HG02588 (cell line): ENCODE data around the gene RHOT1.
"Not testable (repeated sequence)": the region's sequence is repeated elsewhere in the genome, so short reads cannot be mapped to it uniquely, and the experiment has no call there.

ENCODE experiments used
- ATAC-seq: cut with Tn5 transposase; IDR thresholded peaks from one replicate; pipeline ENCODE4 v1.9.1; 2021; ENCODE audit warnings: mild to moderate bottlenecking, moderate library complexity; ENCODE audit not compliant: unreplicated experiment

The RHOT1 gene

DNA sequence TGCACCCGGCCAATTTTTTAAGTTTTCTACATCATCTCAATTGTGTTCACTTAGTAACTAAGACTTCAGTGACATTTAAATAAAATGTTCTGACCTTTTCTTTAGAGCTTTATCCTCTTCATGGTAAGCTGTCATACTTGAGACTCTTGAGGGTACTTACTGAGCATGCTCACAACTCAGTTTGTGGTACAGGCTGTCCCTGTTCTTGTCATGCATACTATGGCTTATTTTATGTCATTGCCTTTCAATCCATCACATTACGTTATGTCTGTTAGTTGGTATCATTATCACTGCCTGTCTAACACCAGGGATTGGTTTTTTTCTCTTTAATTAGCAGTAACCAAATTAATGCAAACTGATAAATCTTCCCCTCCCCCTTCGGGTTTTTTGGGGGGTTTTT, 81.4 kb downstream of the RHOT1 start:
- ATAC-seq = no peak

DNA sequence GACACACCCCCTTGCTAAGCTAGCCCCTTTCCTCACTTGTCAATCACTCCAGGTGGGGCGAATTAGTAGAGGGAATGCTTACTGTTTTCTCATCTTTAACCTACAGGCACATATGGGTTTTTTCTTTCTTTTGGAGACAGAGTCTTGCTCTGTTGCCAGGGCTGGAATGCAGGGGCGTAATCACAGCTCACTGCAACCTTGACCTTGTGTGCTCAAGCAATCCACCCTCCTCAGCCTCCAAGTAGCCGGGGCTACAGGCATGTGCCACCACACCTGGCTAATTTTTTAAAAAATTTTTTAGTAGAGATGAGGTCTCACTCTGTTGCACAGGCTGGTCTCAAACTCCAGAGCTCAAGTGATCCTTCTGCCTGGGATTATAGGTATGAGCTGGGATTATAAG, 84.6 kb downstream of the RHOT1 start:
- no peak for ATAC-seq

DNA sequence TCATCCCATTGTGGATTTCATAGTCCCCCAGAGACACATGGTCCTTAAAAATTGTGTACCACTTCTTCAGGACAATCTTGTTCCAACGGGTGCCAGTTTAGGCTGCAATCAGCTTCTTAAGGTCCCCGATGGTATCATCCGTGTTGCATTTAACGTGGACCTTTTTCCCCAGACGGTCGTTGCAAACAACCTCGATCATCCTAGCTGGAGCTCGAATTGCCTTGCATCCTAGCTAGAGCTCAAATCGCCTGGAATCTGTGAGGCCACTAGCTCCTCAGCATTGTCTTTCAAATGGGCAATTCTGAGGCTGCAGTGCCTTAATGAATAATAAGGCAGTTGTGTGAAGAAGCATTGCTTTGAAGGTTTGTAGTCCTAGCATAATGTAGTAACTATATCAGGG, 85.6 kb downstream of the RHOT1 start:
- no peak for ATAC-seq

DNA sequence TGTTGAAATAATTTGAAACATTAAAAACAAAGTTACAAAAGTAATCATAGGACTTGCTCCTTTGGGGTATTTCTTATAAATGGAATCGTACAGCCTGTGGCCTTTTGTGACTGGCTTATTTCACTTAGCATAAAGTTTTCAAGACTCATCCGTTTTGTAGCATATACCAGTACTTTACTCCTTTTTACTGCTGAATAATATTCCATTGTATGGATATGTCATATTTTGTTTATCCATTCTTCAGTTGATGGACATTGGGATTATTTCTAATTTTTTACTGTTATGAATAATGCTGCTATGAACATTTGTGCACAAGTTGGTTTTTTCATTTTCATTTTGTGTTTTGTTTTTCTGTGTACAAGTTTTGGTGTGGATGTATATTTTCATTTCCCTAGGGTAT, 93.3 kb downstream of the RHOT1 start:
- ATAC-seq = no peak

DNA sequence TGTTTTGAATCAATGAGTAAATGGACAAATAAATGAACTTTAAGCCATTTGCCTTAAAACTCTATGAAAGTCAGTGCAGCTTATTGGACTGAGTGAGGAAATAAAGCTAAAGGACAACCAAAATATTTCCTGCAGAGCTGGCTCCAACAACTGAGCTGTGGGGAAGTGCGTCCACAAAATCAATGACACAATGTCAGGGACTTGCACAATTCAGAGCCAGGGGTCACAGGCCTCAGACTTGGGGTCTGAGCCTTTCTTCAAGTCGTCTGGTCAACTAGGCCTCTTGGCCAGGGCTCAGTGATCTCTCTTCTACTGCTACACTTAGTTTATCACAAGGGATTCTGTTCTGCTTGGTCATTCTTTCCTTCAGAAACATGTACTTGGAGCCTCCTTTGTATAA, 97.2 kb downstream of the RHOT1 start:
- ATAC-seq = no peak

DNA sequence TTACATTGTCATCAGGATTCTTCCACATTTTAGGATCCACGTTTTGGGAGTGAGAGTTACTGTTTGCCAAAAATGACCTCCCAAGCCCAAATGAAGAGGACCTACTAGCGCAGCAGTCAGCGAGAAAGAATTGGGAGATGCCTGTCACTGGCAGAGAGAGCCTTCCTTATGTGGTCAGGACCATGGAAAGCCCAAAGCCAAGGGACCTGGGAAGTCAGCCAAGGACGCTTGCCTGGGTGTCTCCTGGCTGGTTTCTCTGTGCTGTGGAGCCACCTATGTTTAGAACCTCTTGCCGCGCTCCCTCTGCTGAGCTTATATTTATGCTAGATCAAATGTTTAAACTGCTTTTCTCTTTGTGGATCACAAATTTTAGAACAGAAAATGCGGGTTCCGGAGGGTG, 98.4 kb downstream of the RHOT1 start:
- ATAC-seq = no peak

DNA sequence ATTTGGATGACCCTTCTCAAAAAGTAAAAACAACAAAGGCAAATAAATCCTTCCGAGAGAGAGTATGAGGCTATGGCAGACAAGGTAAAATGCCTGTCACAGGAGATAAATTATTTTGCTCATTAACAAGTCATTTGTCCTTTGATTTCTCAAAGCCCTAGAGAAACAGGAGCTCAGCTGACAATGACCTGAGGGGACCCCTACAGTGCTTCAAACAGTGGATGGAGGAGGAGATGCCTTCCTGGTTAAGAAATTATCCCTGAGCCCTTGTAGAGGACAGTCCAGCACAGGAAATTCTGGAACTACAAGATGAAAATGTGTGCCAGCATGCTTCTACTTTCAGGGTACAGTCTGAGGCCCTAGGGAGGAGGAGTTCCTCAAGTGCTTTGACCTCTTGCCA, 99.3 kb downstream of the RHOT1 start:
- no peak for ATAC-seq

DNA sequence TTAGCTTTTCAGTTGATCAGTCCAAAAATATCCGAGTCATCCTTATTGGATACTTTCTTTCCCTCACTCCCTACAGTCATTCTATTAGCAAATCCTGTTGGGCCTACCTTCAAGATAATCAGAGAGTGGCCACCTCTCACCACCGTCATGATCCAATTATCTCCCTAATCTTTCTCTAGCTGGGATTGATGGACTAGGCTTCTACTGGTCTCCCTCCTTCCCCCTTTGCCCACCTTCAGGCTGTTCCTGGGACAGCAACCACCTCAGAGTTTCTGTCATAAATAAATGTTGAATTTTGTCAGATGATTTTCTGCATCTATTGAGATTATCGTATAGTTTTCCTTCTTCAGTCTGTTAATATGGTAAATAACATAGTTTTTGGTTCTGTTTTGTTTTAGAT, 107.2 kb downstream of the RHOT1 start:
- no peak for ATAC-seq

DNA sequence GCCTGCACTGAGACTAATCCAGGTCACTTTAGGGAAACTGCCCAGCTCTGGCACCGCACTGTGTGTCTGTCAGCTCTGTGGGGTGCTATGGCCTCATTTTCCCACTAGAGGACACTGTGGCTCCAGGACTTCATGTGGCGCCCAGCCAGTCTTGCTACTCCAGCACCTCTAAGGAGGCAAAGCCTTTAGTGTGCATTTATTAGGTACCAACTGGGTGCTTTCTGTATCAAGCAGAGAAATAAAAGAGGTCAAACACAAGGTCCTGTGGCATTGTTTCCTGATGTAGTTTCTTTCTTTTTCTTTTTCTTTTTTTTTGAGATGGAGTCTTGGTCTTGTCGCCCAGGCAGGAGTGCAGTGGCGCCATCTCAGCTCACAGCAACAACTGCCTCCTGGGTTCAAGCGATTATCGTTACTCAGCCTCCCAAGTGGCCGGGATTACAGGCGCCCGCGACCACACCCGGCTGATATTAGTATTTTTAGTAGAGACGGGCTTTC, 110.9 kb downstream of the RHOT1 start:
- no peak for ATAC-seq

DNA sequence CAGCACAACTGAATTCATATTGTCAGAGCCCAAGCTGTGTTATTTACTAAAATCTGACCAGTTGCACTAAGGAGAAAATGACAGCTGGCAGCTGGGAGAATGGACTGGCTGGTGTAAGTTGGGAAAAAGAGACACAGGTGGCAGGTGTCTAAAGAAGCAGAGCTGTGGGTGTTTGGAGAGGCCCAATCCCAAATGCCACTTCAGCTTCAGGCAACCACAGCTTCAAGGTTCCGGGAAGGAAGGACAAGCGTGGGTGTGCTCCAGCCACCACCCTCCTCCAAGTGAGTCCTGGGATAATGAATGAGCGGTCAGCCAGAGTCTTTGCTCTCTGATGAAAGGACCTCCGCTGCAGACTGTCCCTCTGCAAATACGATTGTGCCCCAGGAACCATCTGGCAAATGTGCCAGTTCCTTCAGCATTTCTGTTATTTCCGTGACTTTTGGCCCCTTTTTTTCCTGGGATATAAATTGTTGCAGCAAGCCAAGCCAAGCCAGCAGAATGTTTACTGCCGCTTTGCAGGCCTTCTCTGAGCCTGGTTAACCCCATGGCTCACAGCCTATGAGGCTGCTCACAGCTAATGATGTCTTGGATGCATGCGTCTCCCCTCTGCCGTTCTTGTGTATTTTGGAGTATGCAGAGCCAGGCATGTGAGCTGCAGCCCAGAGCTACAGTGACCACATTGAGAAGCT, 113.9 kb downstream of the RHOT1 start:
- ATAC-seq = no peak

DNA sequence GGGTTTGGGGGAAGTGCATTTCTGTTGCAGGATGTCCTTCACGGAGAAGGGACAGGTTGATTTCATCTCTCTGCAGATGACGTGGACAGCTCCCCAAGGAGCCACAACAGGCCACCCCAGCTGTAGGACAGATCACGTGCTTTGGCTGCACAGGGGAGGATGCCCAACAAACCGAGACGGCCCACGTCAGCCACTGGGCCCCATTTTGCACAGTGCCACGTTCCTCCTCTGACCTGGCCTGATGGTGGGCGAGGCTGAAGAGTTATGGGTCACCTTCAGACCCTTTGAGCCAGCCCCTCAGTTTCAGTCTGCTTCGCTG, 114.4 kb downstream of the RHOT1 start:
- no peak for ATAC-seq

DNA sequence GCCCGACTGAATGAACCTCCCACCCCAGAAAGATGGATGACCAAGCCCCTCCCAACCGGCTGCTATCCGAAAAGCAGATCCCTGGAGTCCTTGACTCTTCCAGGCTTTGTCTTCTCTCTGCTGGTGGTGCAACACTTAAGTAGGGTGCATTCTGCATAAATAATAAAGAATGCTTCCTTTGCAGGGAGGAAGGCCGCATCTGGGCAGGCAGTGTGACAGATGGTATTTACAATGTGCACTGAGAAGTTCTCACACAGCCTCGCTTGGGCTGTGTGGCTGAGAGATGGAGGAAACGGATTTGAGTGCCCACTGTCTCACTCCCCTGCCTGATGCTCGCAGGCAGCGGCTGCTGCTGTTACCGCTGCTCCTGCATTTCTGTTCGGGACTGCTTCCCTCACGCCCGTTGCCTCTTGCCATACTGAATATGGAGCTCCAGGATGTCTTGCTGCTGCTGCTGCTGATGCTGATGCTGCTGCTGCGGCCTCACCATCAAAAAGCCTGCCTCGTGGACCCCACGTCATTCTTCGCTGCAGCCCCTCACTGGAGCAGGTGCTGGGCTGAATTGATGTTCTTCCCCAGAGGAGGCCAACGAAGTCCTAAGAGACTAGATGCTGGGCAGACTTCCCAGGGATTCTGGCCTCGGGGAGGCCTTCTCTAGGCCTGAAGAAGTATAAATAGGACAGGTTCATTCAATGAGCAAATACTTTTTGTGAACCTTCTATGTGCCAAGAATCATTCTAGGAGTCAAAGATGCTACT, 116.3 kb downstream of the RHOT1 start:
- no peak for ATAC-seq

DNA sequence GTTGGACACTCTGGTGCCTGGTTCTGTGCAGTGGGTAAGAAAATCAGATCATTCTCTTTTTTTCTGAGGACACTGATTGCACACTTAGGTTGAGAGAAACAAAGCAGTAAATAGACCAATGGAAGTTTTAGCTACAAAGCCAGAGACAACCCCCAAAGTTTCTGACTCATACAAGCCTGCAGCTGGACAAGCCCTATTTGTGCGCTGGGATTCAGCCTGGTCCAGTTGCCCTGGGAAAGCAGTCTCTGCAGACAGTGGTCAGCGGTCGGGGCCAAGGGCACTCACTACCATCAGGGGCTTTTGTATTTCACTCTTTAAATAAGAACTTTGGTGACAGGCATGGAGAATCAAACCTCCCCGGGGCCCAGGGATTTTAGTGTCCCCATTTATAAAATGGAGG, 117.3 kb downstream of the RHOT1 start:
- ATAC-seq = no peak

DNA sequence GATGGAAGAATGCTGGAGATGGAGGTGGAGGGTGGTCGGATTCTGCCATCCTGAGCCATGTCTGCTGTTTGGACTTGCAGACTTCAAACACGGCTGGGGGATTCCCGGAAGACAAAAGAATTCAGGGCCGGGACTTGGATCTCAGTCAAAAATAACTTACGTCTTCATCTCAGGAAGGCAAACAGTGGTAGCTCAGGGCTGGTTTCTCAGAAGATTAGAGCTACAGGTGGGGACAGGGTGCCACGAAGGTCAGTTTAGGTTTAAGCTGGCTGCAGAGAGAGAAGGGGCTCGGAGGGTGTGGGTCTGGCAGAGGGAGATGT, 119.1 kb downstream of the RHOT1 start:
- ATAC-seq = no peak

DNA sequence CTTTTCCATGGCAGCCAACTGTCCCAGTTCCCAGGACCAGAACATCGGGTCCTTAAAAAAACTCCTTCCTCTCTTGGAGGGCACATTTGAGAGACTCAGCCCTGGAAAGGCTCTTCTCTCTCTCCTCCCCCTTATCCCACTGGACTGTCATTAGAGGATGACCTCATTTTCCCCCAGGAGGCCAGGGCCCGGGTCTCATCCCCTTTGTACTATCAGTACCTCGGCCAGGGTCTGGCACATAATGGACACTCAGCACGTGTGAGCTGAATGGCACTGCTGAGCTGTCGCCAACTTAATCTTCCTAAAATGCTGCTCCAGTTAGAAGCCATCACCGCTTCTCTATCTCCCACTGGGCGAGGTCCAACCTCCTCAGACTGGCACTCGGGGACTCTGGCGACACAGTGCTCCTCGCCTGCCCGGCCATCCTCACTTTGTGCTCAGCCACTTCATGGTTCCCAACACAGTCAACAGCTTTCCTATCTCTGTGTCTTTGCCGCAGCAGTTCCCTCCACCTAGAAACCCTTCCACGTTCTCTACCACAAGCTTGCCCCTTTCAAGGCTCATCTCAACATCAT, 119.7 kb downstream of the RHOT1 start:
- ATAC-seq = no peak

DNA sequence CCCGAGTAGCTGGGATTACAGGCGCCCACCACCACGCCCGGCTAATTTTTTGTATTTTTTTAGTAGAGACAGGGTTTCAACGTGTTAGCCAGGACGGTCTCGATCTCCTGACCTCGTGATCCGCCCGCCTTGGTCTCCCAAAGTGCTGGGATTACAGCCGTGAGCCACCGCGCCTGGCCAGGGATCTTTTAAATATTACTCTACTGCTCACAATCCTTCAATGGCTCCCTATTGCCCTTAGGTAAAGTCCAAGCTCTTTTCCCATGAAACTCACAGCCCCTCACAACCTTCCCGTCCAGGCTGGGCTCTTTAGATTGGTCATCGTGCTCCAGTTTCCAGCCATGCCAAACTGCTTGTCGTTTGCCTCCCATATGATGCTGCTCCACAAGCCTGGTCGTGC, 121.2 kb downstream of the RHOT1 start:
- ATAC-seq = not testable (repeated sequence)

DNA sequence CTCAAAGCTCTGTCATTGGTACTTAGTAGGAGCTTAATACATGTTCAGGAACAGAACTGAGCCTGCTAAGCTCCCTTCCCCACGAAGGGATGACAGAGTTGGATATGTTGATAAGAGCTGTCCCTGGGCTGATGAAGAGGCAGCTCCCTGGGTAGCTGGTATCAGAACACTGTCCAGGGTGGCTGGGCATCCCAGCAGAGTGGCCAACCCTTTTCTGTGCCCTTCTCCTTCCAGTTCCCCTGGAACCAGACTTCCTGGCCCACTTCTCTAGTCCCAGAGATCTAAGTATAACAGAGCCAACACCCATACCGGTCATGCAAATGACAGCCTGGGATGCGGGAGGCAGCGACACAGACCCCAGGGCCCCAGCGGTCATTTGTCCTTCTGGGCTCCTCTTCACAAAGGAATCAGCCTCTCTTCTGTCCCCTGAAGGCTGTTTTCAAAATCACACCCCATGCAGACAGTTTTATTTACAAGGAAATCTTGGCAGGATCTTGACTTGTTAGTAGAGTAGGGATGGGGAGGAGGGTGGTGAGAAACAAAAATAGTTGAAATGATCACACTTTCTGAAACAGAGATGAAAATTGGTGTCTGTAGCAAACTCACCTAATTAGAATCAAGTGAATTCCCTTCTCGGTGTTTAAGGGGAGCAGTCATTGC, 122.0 kb downstream of the RHOT1 start:
- ATAC-seq = no peak

DNA sequence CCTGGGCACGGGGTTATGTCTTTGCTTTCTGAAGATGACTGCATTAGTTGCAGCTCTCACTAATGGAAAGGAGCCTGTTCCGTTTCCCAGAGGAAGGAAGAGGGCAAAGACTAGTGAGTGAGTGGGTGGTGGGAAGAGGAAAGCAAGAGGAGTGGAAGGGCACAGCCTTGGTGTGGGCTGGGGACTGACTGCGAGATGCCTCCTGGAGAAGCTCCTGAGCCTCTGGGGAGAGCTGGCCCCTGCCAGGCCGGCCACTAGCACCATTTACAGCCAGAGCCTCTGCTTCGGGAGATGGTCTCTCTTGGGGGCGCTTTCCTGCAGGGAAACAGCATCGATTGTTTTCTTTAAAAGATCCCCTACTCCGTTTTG, 122.5 kb downstream of the RHOT1 start:
- ATAC-seq = no peak

DNA sequence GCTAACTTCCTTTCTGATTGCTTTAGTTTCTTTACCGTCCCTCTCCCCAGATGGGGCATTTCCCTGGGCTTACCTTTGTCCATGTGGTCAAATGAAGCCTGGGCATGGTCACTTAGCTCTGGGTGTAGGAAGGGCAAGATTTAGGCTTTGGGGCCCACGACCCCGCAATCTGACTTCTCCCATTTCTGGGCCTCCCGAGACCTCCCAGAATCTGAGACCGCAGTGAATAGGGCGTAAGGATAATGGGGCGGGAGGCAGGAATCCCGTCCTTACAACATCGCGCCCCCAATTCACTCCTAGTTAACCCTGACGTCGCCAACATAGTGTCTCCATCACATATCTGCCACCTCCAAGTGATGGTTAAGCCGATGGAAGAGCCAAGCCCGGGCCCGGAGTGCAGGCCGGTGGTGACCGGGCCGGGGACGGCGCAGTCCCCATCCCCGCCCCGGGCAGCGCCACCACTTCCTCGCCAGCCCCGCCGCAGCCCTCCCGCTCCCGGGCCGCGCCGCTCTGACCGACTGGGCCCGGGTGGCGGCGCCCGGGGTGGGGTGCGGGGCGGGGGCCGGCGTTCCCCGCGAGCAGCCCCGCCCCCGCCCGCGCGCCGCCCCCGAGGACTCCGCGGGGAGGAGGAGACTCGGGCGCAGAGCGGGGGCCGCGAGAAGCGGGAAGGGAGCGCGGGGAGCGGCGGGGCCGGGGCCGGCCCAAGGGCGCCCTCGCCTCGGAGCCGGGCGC, 123.1 kb downstream of the RHOT1 start, which contains the start of gene RHBDL3:
Gene RHBDL3, plus strand, starts transcription at position 641 of the 732 bp plus-strand sequence. CDS start 358 bp downstream, outside the sequence.
- no peak for ATAC-seq

DNA sequence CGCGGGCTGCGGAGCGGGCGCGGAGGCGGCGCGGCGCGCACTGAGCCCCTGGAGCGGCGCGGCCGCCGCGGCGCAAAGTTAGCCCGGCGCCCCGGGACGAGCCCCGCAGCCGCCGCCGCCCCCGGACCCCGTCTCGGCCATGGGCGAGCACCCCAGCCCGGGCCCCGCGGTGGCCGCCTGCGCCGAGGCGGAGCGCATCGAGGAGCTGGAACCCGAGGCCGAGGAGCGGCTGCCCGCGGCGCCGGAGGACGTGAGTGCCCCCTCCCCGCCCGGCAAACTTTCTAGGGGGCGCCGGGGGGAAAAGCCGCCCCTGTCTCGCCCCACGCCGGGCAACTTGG, 123.7 kb downstream of the RHOT1 start:
- ATAC-seq = no peak
